Amniotic epithelial cell (primary cell): ENCODE results near the gene NEK9.

Experiments used
- DNase-seq: peaks from one replicate; pipeline ENCODE4 v3.0.0-alpha.2; 2010; ENCODE audit warnings: low read depth

Gene NEK9

GRCh38 chr14:75066691-75067090 lies 60.2 kb downstream of the NEK9 start:
- DNase-seq = no peak

GRCh38 chr14:75064205-75064567 lies 62.7 kb downstream of the NEK9 start:
- no peak for DNase-seq

GRCh38 chr14:75063491-75064204 lies 63.2 kb downstream of the NEK9 start, which contains the start of gene ACYP1:
ACYP1 (minus strand) TSS chr14:75064024; CDS start chr14:75063553, 471 bp downstream.
- DNase-seq = peak; percentile 70

- no peak for DNase-seq
Observed at GRCh38 chr14:75063013-75063412, 63.8 kb downstream of the NEK9 start.

DNA sequence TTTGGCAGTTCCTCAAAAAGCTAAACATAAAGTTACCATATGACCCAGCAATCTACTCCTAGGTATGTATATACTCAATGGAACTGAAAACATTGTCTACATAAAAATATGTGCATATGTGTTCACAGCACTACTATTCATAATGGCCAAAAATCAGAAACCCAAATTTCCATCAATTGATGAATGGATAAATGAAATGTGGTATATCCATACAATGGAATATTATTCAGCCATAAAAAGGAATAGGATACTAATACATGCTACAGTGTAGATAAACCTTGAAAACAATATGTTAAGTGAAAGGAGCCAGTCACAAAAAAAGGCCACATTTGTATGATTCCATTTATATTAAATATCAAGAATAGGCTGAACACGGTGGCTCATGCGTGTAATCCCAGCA lies 66.4 kb downstream of the NEK9 start:
- DNase-seq = no peak

DNA sequence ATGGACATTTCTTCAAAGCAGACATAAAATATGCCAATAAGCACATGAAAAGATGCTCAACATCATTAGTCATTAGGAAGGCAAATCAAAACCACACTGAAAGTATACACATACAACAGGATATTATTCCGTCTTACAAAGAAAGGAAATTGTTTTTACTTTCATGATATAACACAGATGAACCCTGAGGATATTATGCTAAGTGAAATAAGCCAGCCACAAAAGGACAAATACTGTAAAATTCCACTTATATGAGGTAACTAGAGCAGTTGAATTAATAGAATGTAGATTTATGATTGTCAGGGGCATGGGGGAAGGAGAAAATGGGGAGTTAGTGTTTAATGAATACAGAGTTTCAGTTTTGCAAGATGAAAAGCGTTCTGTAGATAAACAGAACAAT lies 67.2 kb downstream of the NEK9 start:
- DNase-seq = peak; percentile 36

- no peak for DNase-seq
Observed at GRCh38 chr14:75054421-75054820, 72.4 kb downstream of the NEK9 start.

- no peak for DNase-seq
Observed at GRCh38 chr14:75053396-75054291, 73.2 kb downstream of the NEK9 start.

- DNase-seq = no peak
Observed at GRCh38 chr14:75051556-75051899, 75.3 kb downstream of the NEK9 start.

- DNase-seq = peak; percentile 66
Observed at GRCh38 chr14:75050852-75051555, 75.8 kb downstream of the NEK9 start, which contains the start of gene MLH3. MLH3 (minus strand) TSS chr14:75051467; CDS start chr14:75049655, 1,812 bp downstream.

- DNase-seq = peak; percentile 80
Observed at GRCh38 chr14:75049731-75050201, 77.1 kb downstream of the NEK9 start.

- no peak for DNase-seq
Observed at GRCh38 chr14:75049136-75049535, 77.7 kb downstream of the NEK9 start.

GRCh38 chr14:75048101-75048500 lies 78.7 kb downstream of the NEK9 start:
- DNase-seq = no peak

- no peak for DNase-seq
Observed at GRCh38 chr14:75047506-75047905, 79.3 kb downstream of the NEK9 start.

DNA sequence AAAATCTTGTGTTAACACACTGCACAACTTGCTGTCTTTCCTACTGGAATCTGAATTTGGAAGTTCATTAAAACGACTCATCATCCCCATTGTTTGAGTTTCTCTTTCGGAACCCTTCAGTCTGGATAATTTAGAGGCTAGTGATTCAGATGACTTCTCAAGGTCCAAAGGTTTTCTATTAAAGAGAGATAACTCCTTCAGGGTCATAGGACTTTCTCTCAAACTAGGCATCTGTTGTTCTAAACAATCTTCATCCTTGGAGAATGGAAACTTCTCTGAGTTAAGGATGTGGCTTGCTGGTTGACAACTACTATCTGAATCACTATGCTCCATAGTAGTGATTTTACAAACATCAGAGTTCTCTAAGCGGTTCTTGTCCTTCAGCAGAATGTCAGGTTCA lies 79.9 kb downstream of the NEK9 start:
- peak; percentile 68 for DNase-seq

- no peak for DNase-seq
Observed at GRCh38 chr14:75046275-75046674, 80.6 kb downstream of the NEK9 start.

DNA sequence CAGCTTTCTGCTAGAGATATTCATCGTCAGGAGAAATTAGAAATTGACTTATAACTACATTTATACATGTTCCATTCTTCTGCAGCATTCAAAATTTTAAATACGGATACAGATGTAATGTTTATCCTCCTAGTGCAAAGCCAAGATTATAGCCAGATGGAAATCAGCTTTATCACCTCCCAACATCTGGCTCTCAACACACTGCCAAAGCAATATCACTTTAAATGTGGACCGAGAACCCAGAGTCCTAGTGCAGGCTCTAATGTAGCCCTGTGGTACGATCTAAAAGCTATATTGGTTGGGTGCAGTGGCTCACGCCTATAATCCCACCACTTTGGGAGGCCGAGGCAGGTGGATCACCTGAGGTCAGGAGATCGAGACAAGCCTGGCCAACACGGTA lies 82.1 kb downstream of the NEK9 start:
- DNase-seq = no peak

DNA sequence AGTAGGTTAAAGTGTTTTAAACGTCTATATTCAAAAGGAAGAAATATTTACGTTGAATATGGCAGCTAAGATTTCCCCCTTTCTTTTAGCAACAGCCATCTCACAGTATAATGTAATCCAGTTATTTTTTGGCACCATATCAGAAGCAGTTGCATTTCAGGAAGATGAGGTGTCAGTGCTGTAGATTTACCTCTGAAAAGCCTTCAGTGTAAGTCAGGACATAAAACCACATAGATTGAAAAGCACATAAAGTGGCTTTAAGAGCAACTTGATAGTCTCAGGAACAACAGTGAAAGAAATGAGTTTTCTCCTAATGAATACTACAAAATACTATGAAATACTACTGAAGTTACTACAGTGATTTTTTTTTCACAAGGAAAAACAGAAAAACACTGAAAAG lies 82.5 kb downstream of the NEK9 start:
- peak; percentile 86 for DNase-seq

DNA sequence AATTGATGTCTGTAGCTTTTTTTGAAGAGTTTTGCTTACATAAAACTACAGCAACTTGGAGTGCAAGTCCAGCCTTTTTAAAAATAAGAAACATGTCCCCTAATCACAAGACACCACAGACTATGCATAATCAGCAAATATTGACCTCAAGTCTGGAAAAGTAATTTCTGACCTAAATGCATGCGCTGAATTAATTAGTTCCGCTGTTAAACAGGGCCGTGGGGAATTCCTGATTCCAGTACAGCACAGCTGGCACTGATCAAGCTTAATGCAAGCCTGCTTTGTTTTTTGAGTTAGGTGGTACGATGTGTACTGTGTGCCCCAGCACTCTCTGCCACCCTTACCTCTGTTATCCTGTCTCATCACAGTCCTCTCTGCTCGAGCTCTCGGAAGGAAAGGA lies 84.8 kb downstream of the NEK9 start:
- DNase-seq = no peak

DNA sequence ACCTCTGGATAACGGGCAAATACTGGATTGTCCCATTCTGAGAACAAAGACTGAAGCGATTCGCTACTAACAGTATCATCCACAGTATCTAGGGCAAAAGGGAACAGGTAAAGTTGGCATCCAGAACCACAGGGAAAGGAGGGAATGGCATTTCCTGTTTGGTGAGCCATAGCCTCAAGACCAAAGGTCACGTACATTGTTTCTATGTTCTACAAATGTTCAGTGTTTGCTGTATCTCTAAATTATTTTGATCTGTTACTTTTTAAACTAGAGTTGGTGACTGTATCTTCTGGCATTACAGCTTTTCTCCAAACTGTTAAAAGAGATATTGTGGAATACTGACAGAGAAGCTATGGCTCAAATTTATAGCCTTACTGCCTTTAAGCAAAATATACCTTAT lies 85.2 kb downstream of the NEK9 start:
- DNase-seq = peak; percentile 41

GRCh38 chr14:75040959-75041358 lies 85.9 kb downstream of the NEK9 start:
- DNase-seq = no peak

DNA sequence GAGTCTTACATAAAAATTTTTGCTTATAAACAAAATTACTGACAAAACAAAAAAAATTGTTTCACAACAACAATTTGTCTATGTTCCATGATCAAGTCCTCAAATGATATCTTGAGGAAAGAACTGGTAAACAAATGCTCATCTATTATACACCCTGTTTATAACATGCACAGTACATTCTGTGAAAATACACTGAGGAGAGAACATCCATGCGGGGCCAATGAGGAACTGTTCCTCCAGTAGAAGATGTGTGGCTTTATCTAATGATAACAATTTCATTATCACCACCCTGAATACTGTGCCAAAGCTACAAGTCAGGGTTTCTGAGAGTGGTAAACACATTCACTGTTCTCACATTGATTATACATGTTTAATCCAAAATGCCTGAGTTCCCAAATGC lies 86.3 kb downstream of the NEK9 start:
- no peak for DNase-seq

- no peak for DNase-seq
Observed at GRCh38 chr14:75032939-75033338, 93.9 kb downstream of the NEK9 start.
